ENCODE data around the gene CELSR2. TPM values are rescaled to one million over a fixed set of nuclear protein-coding genes. Genes with fewer than 3 reads are reported as not detected.

CELSR2 gene
- total and polyA plus RNA-seq, 9 donors = 0.90 to 17.1 (median 3.1) TPM

DNA sequence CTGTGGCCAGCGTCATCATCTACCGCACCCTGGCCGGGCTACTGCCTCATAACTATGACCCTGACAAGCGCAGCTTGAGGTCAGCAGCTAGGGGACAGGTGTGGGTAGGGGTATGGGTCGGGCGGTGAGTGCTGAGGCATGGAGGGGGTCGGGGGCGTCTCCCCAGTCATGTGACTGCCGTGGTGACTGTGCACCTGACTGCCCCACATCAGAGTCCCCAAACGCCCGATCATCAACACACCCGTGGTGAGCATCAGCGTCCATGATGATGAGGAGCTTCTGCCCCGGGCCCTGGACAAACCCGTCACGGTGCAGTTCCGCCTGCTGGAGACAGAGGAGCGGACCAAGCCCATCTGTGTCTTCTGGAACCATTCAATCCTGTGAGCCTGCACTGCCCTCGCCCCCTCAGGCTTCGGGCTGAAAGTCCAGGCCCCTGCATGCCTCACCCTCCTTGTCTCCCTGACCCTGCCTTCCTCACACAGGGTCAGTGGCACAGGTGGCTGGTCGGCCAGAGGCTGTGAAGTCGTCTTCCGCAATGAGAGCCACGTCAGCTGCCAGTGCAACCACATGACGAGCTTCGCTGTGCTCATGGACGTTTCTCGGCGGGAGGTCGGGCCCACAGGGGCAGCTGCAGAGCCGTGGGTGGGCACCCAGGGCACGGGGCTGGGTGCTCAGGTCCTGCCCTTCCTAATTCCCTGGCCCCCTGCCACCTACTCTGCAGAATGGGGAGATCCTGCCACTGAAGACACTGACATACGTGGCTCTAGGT, 20.1 kb downstream of the CELSR2 start:
- Histone ChIP-seq H3K4me3 (no peak overlapping the region), H3K4me1 (ENCODE audit: insufficient read depth) (no peaks in the 10 kb centered on the region), H3K27me3 (no peaks in the 10 kb centered on the region), H3K27ac (no peak overlapping the region), H3K9me3 (no peaks in the 10 kb centered on the region), H3K36me3 (no peaks in the 10 kb centered on the region)
- intact Hi-C loops (cut with DNase I) = loop anchor here in 2 of 4 donors (5.0 to 10.0 kb wide), 3 partner anchors 128 to 265 kb away; partner anchors contain the start of genes GPR61 (in 2 of the 2), ELAPOR1 (in 1 of the 2) and SORT1 (in 1 of the 2)
- WGBS, 3 donors = 91 to 93% (median 92%) methylated on average over 33 of the region's 33 CpGs
- no peak for DNase-seq
- TF ChIP-seq, protein P1, sequence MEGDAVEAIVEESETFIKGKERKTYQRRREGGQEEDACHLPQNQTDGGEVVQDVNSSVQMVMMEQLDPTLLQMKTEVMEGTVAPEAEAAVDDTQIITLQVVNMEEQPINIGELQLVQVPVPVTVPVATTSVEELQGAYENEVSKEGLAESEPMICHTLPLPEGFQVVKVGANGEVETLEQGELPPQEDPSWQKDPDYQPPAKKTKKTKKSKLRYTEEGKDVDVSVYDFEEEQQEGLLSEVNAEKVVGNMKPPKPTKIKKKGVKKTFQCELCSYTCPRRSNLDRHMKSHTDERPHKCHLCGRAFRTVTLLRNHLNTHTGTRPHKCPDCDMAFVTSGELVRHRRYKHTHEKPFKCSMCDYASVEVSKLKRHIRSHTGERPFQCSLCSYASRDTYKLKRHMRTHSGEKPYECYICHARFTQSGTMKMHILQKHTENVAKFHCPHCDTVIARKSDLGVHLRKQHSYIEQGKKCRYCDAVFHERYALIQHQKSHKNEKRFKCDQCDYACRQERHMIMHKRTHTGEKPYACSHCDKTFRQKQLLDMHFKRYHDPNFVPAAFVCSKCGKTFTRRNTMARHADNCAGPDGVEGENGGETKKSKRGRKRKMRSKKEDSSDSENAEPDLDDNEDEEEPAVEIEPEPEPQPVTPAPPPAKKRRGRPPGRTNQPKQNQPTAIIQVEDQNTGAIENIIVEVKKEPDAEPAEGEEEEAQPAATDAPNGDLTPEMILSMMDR (IDR thresholded peaks at IDR 0.05) = no peak
- TF ChIP-seq EP300 (IDR thresholded peaks at IDR 0.05) (no peak), POLR2A (IDR thresholded peaks at IDR 0.05) (no peak)

DNA sequence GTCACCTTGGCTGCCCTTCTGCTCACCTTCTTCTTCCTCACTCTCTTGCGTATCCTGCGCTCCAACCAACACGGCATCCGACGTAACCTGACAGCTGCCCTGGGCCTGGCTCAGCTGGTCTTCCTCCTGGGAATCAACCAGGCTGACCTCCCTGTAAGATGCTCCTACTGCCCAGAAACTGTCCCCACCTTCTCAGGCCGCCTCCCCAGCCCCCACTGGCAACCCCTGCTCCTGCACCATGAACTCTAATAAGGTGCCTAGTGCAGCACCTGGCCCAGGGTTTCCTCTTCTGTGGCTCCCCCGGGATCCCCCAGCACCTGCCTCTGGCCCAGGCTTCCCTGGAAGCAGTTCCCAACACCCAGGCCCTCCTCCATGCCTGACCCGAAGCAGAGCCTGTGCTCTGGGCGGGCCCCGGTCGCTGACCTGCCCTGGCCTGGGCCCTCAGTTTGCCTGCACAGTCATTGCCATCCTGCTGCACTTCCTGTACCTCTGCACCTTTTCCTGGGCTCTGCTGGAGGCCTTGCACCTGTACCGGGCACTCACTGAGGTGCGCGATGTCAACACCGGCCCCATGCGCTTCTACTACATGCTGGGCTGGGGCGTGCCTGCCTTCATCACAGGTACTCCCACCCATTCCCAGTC, 20.8 kb downstream of the CELSR2 start:
- Histone ChIP-seq H3K4me3 (no peak overlapping the region), H3K4me1 (ENCODE audit: insufficient read depth) (no peaks in the 10 kb centered on the region), H3K9me3 (no peaks in the 10 kb centered on the region), H3K27ac (no peak overlapping the region), H3K27me3 (no peaks in the 10 kb centered on the region), H3K36me3 (no peaks in the 10 kb centered on the region)
- intact Hi-C loops (cut with DNase I) = loop anchor here in 3 of 4 donors (5.0 to 10.0 kb wide), 3 partner anchors 127 to 265 kb away; partner anchors contain the start of genes GPR61 (in 2 of the 3), SORT1 (in 2 of the 3) and ELAPOR1 (in 1 of the 3)
- no peak for TF ChIP-seq EP300 (IDR thresholded peaks at IDR 0.05)
- no peak for TF ChIP-seq POLR2A (IDR thresholded peaks at IDR 0.05)
- TF ChIP-seq, protein P1 (IDR thresholded peaks at IDR 0.05) = no peak
- 92 to 96% (median 95%) methylated on average over 17 of the region's 17 CpGs for WGBS, 3 donors
- DNase-seq = no peak

DNA sequence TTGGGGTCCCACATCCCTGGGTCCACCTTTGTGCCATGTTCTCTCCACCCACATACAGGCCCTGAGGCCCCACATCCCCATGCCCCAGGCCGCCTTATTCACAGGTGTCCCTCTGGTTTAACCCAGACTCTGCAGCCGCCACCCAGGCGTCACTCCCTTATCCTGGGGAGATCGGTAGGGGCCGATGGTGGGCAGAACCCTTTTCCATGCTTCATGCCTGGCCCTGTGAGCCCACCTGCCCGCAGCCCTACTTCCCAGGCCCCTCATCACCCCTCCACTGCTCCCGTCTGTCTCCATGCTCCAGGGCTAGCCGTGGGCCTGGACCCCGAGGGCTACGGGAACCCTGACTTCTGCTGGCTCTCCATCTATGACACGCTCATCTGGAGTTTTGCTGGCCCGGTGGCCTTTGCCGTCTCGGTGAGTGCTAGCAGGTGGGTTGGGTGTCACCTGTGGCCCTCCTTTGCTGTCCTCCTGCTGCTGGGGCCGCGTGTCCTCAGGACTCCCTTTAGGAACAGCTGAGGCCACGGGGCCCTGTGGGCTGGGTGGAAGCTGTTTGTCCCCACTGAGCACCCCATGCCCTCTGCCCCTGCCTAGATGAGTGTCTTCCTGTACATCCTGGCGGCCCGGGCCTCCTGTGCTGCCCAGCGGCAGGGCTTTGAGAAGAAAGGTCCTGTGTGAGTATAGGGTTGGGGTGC, 21.4 kb downstream of the CELSR2 start:
- Histone ChIP-seq H3K9me3 (no peaks in the 10 kb centered on the region), H3K4me3 (no peak overlapping the region), H3K27me3 (no peaks in the 10 kb centered on the region), H3K36me3 (no peaks in the 10 kb centered on the region), H3K27ac (no peak overlapping the region), H3K4me1 (ENCODE audit: insufficient read depth) (no peaks in the 10 kb centered on the region)
- TF ChIP-seq EP300 (IDR thresholded peaks at IDR 0.05) (no peak), POLR2A (IDR thresholded peaks at IDR 0.05) (no peak)
- intact Hi-C loops (cut with DNase I) = loop anchor here in 1 of 4 donors (5.0 kb wide), 1 partner anchor 127 kb away; the partner anchor contains the start of gene SORT1
- WGBS, 3 donors = 89 to 93% (median 91%) methylated on average over 16 to 20 of the region's 20 CpGs
- no peak for DNase-seq

DNA sequence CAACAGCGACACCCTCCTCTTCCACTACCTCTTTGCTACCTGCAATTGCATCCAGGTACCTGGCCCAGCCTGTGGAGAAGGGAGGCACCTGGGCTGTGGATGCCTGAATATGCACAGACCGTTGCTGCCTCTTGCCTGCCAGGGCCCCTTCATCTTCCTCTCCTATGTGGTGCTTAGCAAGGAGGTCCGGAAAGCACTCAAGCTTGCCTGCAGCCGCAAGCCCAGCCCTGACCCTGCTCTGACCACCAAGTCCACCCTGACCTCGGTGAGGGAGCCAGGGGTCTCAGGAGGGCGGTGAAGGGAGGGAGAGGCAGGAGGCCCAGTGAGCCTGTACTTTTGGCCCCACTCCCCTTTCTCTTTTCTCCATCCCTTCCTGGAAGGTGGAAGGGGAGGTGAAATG, 22.1 kb downstream of the CELSR2 start:
- DNase-seq = no peak
- Histone ChIP-seq H3K27me3 (no peaks in the 10 kb centered on the region), H3K4me3 (no peak overlapping the region), H3K36me3 (no peaks in the 10 kb centered on the region), H3K27ac (no peak overlapping the region), H3K9me3 (no peaks in the 10 kb centered on the region), H3K4me1 (ENCODE audit: insufficient read depth) (no peaks in the 10 kb centered on the region)
- TF ChIP-seq EP300 (IDR thresholded peaks at IDR 0.05) (no peak), POLR2A (IDR thresholded peaks at IDR 0.05) (no peak)
- TF ChIP-seq, protein P1 (IDR thresholded peaks at IDR 0.05) = no peak
- intact Hi-C loops (cut with DNase I) = loop anchor here in 1 of 4 donors (5.0 kb wide), 1 partner anchor 126 kb away; the partner anchor contains the start of gene SORT1
- WGBS, 3 donors = 69 to 75% (median 71%) methylated on average over 6 of the region's 6 CpGs
